Neuronal stem cell (in vitro differentiated cells): ENCODE measurements around the gene COG7.

Experiments used
- DNase-seq: peaks from one replicate; pipeline ENCODE4 v3.0.0-alpha.2; 2013; ENCODE audit warnings: low spot score
- H2AFZ ChIP-seq: one replicate; pipeline ENCODE4 v1.6.1; 2013; ENCODE audit warnings: mild to moderate bottlenecking, low read length, inconsistent platforms
- H2AK5ac ChIP-seq: 2 replicates; pipeline ENCODE4 v1.6.1; 2013; ENCODE audit warnings: low read depth, mild to moderate bottlenecking, inconsistent platforms, low read length, moderate library complexity, mixed read lengths
- H2BK120ac ChIP-seq: 2 replicates; pipeline ENCODE4 v1.6.1; 2013; ENCODE audit warnings: low read depth, mild to moderate bottlenecking, inconsistent platforms, low read length, moderate library complexity, mixed read lengths
- H2BK12ac ChIP-seq: one replicate; pipeline ENCODE4 v1.6.1; 2013; ENCODE audit warnings: low read length, inconsistent platforms
- H2BK15ac ChIP-seq: 2 replicates; pipeline ENCODE4 v1.6.1; 2013; ENCODE audit warnings: mild to moderate bottlenecking, low read length, inconsistent platforms, mixed read lengths
- H2BK5ac ChIP-seq: one replicate; pipeline ENCODE4 v1.6.1; 2013; ENCODE audit warnings: inconsistent platforms, mild to moderate bottlenecking, low read length, moderate library complexity
- H3K14ac ChIP-seq: one replicate; pipeline ENCODE4 v1.6.1; 2013; ENCODE audit warnings: low read length, inconsistent platforms
- H3K18ac ChIP-seq: 2 replicates; pipeline ENCODE4 v1.6.1; 2013; ENCODE audit warnings: low read length, inconsistent platforms
- H3K23ac ChIP-seq: 2 replicates; pipeline ENCODE4 v1.6.1; 2013; ENCODE audit warnings: low read depth, mild to moderate bottlenecking, mixed read lengths, low read length, inconsistent platforms; ENCODE audit not compliant: poor library complexity
- H3K27ac ChIP-seq: replicated peaks from 3 replicates; pipeline ENCODE4 v1.5.1; 2013; ENCODE audit warnings: low read length, inconsistent platforms
- H3K27me3 ChIP-seq, 3 experiments: 2 replicates each; pipeline ENCODE4 v1.6.1; 2013; ENCODE audit warnings: low read length in 3 of 3, mild to moderate bottlenecking in 2 of 3, inconsistent platforms in 1 of 3, low read depth in 1 of 3, mixed read lengths in 1 of 3, moderate library complexity in 1 of 3; ENCODE audit not compliant: control insufficient read depth in 3 of 3, insufficient read depth in 3 of 3
- H3K36me3 ChIP-seq, 2 donors: replicated peaks in 1 of 2; 2 replicates each; pipeline ENCODE4 v1.6.1; 2013; ENCODE audit warnings: low read length in 2 of 2; ENCODE audit not compliant: control insufficient read depth in 2 of 2, insufficient read depth in 2 of 2
- H3K4ac ChIP-seq: 2 replicates; pipeline ENCODE4 v1.6.1; 2013; ENCODE audit warnings: inconsistent platforms, mild to moderate bottlenecking, low read length, moderate library complexity
- H3K4me1 ChIP-seq, 2 donors: 1 replicate in 1 of 2; 2 replicates in 1 of 2; pipeline ENCODE4 v1.6.1; 2013; ENCODE audit warnings: low read length in 2 of 2, low read depth in 1 of 2; ENCODE audit not compliant: control insufficient read depth in 2 of 2, insufficient read depth in 1 of 2
- H3K4me2 ChIP-seq: one replicate; pipeline ENCODE4 v1.6.1; 2013; ENCODE audit warnings: mild to moderate bottlenecking, low read length, inconsistent platforms; ENCODE audit not compliant: insufficient read depth, poor library complexity, severe bottlenecking
- H3K4me3 ChIP-seq, 2 donors: 2 replicates each; pipeline ENCODE4 v1.5.1; 2013; ENCODE audit warnings: low read length in 2 of 2, mild to moderate bottlenecking in 2 of 2, inconsistent platforms in 1 of 2, moderate library complexity in 1 of 2
- H3K79me1 ChIP-seq: one replicate; pipeline ENCODE4 v1.6.1; 2013; ENCODE audit warnings: low read depth, mild to moderate bottlenecking, inconsistent platforms, low read length, moderate library complexity
- H3K9ac ChIP-seq: one replicate; pipeline ENCODE4 v1.6.1; 2013; ENCODE audit warnings: mild to moderate bottlenecking, low read depth, low read length, inconsistent platforms; ENCODE audit not compliant: poor library complexity
- H3K9me3 ChIP-seq, 2 donors: replicated peaks in 1 of 2; 2 replicates each; pipeline versions ENCODE3 to v1.6.1; 2013; ENCODE audit warnings: low read length in 2 of 2, mild to moderate bottlenecking in 2 of 2, inconsistent platforms in 1 of 2, low read depth in 1 of 2, mixed read lengths in 1 of 2, moderate library complexity in 1 of 2; ENCODE audit not compliant: control insufficient read depth in 2 of 2, insufficient read depth in 1 of 2
- H4K8ac ChIP-seq: one replicate; pipeline ENCODE4 v1.6.1; 2013; ENCODE audit warnings: low read depth, mild to moderate bottlenecking, inconsistent platforms, low read length, moderate library complexity
- H4K91ac ChIP-seq: one replicate; pipeline ENCODE4 v1.6.1; 2013; ENCODE audit warnings: low read length, low read depth, mild to moderate bottlenecking, inconsistent platforms; ENCODE audit not compliant: poor library complexity
- WGBS, 2 donors: extraction: QIAGEN DNeasy Blood & Tissue Kit; methylation state at CpG; one replicate each; pipeline ENCODE4 v1.1.7; 2013; ENCODE audit warnings: missing lambda C conversion rate in 2 of 2, mixed read lengths in 1 of 2; ENCODE audit not compliant: insufficient read length in 2 of 2, insufficient replicate concordance in 1 of 2; ENCODE audit errors: extremely low coverage in 2 of 2; 5-methylcytosine and 5-hydroxymethylcytosine counted together

COG7 gene

DNA sequence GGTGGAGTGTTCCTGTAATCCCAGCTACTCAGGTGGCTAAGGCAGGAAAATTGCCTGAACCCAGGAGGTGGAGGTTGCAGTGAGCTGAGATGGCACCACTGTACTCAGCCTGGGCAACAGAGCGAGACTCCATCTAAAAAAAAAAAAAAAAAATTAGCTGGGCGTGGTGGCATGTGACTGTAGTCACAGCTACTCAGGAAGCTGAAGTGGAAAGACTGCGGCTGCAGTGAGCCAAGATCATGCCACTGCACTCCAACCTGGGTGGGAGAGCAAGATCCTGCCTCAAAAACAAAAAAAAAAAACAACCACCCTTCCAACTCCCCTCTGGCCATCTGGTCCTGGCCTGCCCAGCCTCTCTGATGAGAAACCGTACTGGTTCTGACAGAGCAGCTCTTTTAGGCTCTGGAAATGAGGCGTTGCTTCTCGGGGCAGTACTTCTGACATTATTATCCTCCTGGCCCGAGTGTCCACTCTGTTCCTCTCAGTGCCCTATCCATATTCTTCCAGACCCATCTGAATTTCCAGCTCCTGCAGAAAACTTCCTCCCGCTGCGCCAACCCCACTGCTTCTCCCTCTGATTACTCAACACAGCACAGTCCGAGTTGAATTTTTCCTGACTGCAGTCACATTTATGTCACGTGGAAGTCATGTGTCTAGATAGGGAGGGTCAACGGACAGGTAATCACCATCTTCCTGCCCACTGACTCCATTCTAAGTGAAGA lies 44.0 kb upstream of the COG7 start:
- H4K91ac ChIP-seq, result no peak overlapping the region
- no peak overlapping the region for H2BK12ac ChIP-seq
- H3K4me1 ChIP-seq, result no peaks in the 10 kb centered on the region
- peaks cover 4% of the 10 kb centered on the region for H3K79me1 ChIP-seq
- no peak overlapping the region for H3K23ac ChIP-seq
- H2BK15ac ChIP-seq, result no peak overlapping the region
- no peaks in the 10 kb centered on the region for H3K27me3 ChIP-seq
- H3K4me2 ChIP-seq, result no peak overlapping the region
- H3K9ac ChIP-seq, result no peak overlapping the region
- no peaks in the 10 kb centered on the region for H3K9me3 ChIP-seq
- H4K8ac ChIP-seq, result no peak overlapping the region
- H2BK5ac ChIP-seq, result no peak overlapping the region
- H3K4ac ChIP-seq, result no peak overlapping the region
- no peak overlapping the region for H3K27ac ChIP-seq
- H3K36me3 ChIP-seq, result peaks cover 33 to 79% of the 10 kb centered on the region in 2 donors
- WGBS, 2 donors, result no CpG with 5 or more reads among the region's 12 CpGs
- no peak overlapping the region for H3K4me3 ChIP-seq
- no peak overlapping the region for H2AFZ ChIP-seq
- H2AK5ac ChIP-seq, result no peak overlapping the region
- H2BK120ac ChIP-seq, result no peak overlapping the region
- H3K18ac ChIP-seq, result no peak overlapping the region
- no peak for DNase-seq
- H3K14ac ChIP-seq, result no peak overlapping the region

DNA sequence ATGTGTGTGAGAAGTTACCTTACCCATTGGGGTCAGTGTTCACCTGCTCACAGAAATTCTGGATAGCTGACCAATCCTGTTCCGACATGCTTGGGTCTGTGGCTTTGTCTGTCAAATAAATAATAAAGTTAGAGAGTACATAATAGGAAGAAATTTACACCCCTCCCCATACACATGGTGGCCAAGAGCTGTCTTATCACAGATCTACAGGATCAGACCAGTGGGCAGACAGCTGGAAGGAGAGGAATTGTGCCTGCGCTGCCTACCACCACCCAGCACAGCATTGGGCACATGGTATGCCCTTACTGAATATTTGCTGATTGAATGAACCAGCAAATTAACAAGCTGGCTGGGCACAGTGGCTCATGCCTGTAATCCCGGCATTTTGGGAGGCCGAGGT lies 42.7 kb upstream of the COG7 start:
- Histone ChIP-seq H3K9me3 (no peaks in the 10 kb centered on the region), H4K8ac (no peak overlapping the region), H2BK120ac (no peak overlapping the region), H3K18ac (no peak overlapping the region), H3K4me3 (no peak overlapping the region), H2AFZ (no peak overlapping the region), H3K79me1 (peaks cover 4% of the 10 kb centered on the region), H2BK12ac (no peak overlapping the region), H3K27me3 (no peaks in the 10 kb centered on the region), H2BK5ac (no peak overlapping the region), H3K9ac (no peak overlapping the region), H3K4ac (no peak overlapping the region), H2AK5ac (no peak overlapping the region), H2BK15ac (no peak overlapping the region), H3K23ac (no peak overlapping the region), H3K4me2 (no peak overlapping the region), H3K14ac (no peak overlapping the region), H4K91ac (no peak overlapping the region), H3K4me1 (no peaks in the 10 kb centered on the region), H3K36me3 (peaks cover 40 to 79% of the 10 kb centered on the region in 2 donors), H3K27ac (no peak overlapping the region)
- WGBS, 2 donors, result no CpG with 5 or more reads among the region's 4 CpGs
- DNase-seq, result no peak

DNA sequence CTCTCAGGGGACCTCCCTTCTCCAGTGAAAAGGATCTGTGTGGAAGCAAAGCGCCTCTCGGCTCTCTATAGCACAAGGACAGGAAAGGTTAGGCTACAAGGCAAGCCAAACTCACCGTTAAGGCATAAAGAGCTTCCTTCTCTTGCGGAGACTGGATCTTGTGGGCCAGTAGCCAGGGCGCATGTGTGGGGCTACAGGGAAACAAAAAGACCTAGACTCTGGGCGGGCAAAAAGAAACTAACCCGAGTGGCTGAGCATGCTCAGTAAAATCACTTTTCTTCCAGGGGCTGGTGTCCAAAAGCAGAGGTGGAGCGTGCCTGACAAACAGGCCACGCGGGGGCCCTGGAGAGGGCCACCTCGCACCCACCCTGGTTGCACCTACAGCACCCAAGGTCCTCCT lies 41.2 kb upstream of the COG7 start:
- Histone ChIP-seq H4K91ac (no peak overlapping the region), H3K9ac (no peak overlapping the region), H3K14ac (no peak overlapping the region), H3K4me3 (no peak overlapping the region), H2BK12ac (no peak overlapping the region), H3K27me3 (no peaks in the 10 kb centered on the region), H3K18ac (no peak overlapping the region), H3K79me1 (no peaks in the 10 kb centered on the region), H3K9me3 (no peaks in the 10 kb centered on the region), H3K36me3 (peaks cover 47 to 83% of the 10 kb centered on the region in 2 donors), H2BK120ac (no peak overlapping the region), H2BK5ac (no peak overlapping the region), H4K8ac (no peak overlapping the region), H3K4ac (no peak overlapping the region), H3K27ac (no peak overlapping the region), H2AK5ac (no peak overlapping the region), H3K4me1 (no peaks in the 10 kb centered on the region), H2AFZ (no peak overlapping the region), H3K23ac (no peak overlapping the region), H3K4me2 (no peak overlapping the region), H2BK15ac (no peak overlapping the region)
- WGBS, 2 donors, result no CpG with 5 or more reads among the region's 11 CpGs
- no peak for DNase-seq

DNA sequence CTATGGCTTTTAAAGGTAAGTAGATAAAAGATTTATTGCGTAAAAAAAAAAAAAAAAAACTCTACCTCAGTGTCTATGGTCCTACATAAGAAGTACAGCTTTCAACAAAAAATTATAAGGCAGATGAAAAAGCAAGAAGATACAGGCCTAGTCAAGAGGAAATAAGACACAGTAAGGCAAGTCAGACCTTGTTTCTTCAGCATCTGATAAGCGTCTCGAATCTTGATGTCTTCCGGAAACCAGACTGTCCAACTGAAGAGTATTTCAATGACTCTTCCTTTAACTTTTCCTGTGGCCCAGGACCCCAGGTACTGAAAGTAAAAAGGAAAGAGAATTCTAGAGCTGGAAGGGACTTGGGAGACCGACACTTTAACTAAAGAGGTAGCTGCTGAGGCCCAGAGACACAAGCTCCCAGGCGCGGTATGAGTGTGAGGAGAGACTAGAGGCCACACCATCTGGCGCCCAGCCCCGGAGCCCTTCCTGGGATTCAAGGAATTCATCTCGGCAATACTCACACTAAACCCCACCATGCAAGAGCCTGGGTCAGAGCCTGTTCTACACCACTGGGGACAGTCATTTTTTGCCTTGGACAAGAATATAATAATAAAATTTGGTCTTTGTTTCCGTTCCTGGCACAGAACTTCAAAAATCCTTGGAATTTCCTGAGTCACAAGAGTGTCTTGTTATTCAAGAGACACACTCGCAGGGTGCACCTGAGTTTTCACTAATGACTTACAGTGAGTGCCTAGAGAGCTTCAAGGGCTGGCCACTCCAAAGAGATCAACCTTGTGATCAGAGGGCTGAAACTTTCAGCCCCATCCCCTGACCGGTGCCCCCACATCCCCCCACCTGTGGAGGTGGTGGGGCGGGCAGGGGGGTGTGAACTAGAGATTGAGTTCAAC lies 38.8 kb upstream of the COG7 start:
- no peak overlapping the region for H3K4ac ChIP-seq
- WGBS, 2 donors, result no CpG with 5 or more reads among the region's 14 CpGs
- H3K23ac ChIP-seq, result no peak overlapping the region
- H3K36me3 ChIP-seq, result peaks cover 62 to 90% of the 10 kb centered on the region in 2 donors
- no peak overlapping the region for H2AFZ ChIP-seq
- no peaks in the 10 kb centered on the region for H3K9me3 ChIP-seq
- DNase-seq, result no peak
- no peaks in the 10 kb centered on the region for H3K27me3 ChIP-seq
- no peaks in the 10 kb centered on the region for H3K4me1 ChIP-seq
- H2BK120ac ChIP-seq, result no peak overlapping the region
- H3K27ac ChIP-seq, result no peak overlapping the region
- no peak overlapping the region for H2BK15ac ChIP-seq
- no peak overlapping the region for H4K8ac ChIP-seq
- H3K79me1 ChIP-seq, result no peaks in the 10 kb centered on the region
- no peak overlapping the region for H4K91ac ChIP-seq
- H3K14ac ChIP-seq, result no peak overlapping the region
- H2AK5ac ChIP-seq, result no peak overlapping the region
- H3K9ac ChIP-seq, result no peak overlapping the region
- H3K4me3 ChIP-seq, result no peak overlapping the region
- no peak overlapping the region for H3K18ac ChIP-seq
- no peak overlapping the region for H2BK12ac ChIP-seq
- no peak overlapping the region for H3K4me2 ChIP-seq
- no peak overlapping the region for H2BK5ac ChIP-seq
